Gastroesophageal sphincter (tissue), 4 donors: Measurements from ENCODE around the gene WRAP53. TPM values are rescaled to one million over a fixed set of nuclear protein-coding genes. Genes with fewer than 3 reads are reported as not detected.

Experiments used
- ATAC-seq: fragments of 150-250 bp; one replicate; pipeline ENCODE4 v1.9.1; 2016; ENCODE audit warnings: mild to moderate bottlenecking, moderate library complexity
- H3K27ac ChIP-seq, 4 donors: fragments of 200-600 bp; sonication (generic) in 3 of 4; 1 replicate in 3 of 4; 2 replicates in 1 of 4; pipeline ENCODE4 v1.5.1; 2016 to 2019
- H3K27me3 ChIP-seq: fragments of 200-600 bp; sonication (generic); one replicate; pipeline ENCODE4 v1.5.1; 2019
- H3K36me3 ChIP-seq, 2 donors: fragments of 200-600 bp; sonication (generic); one replicate each; pipeline ENCODE4 v1.5.1; 2019; ENCODE audit warnings: control low read depth in 1 of 2
- H3K4me1 ChIP-seq, 3 donors: fragments of 200-600 bp; sonication (generic); 1 replicate in 2 of 3; 2 replicates in 1 of 3; pipeline ENCODE4 v1.5.1; 2016 to 2019; ENCODE audit warnings: control low read depth in 2 of 3
- H3K4me3 ChIP-seq, 2 donors: fragments of 200-600 bp; sonication (generic); one replicate each; pipeline ENCODE4 v1.5.1; 2019; ENCODE audit warnings: mild to moderate bottlenecking in 1 of 2, moderate library complexity in 1 of 2
- H3K9me3 ChIP-seq, 3 donors: fragments of 200-600 bp; sonication (generic); one replicate each; pipeline ENCODE4 v1.5.1; 2017 to 2019; ENCODE audit warnings: control low read depth in 2 of 3
- EP300 ChIP-seq: sonication (generic); formaldehyde crosslinking; IDR thresholded peaks from one replicate; pipeline ENCODE4 v1.6.1; 2017; ENCODE audit warnings: antibody characterized with exemption, mild to moderate bottlenecking
- POLR2A ChIP-seq, 2 donors: fragments of 450-650 bp; IDR thresholded peaks; one replicate each; pipeline ENCODE4 v1.6.1; 2017; ENCODE audit warnings: antibody characterized with exemption in 2 of 2, mild to moderate bottlenecking in 2 of 2, moderate library complexity in 1 of 2
- POLR2AphosphoS5 ChIP-seq: sonication (generic); formaldehyde crosslinking; IDR thresholded peaks from one replicate; pipeline ENCODE4 v1.6.1; 2017; ENCODE audit warnings: antibody characterized with exemption
- WGBS, 2 donors: methylation state at CpG; one replicate each; pipeline ENCODE4 v1.1.5; 2018; ENCODE audit warnings: low coverage in 1 of 2; 5-methylcytosine and 5-hydroxymethylcytosine counted together
- total RNA-seq, 4 donors: library from RNA; depleted of rRNA; stranded (reverse); fragments of >200 nt; gene quantifications; one replicate each; pipeline ENCODE4 v1.1.0, GENCODE V29; 2016
- TF ChIP-seq, protein P1 (sequence below), 4 experiments: fragments of 200-600 bp in 2 of 4; fragments of 450-650 bp in 2 of 4; sonication (generic) in 1 of 4; IDR thresholded peaks; one replicate each; pipeline ENCODE4 v1.5.1; 2017 to 2019; ENCODE audit warnings: antibody characterized with exemption in 4 of 4, mild to moderate bottlenecking in 2 of 4, moderate library complexity in 2 of 4

Gene WRAP53
- total RNA-seq, 4 donors from 2014 or later = 2.8 to 4.7 (median 3.9) TPM

DNA sequence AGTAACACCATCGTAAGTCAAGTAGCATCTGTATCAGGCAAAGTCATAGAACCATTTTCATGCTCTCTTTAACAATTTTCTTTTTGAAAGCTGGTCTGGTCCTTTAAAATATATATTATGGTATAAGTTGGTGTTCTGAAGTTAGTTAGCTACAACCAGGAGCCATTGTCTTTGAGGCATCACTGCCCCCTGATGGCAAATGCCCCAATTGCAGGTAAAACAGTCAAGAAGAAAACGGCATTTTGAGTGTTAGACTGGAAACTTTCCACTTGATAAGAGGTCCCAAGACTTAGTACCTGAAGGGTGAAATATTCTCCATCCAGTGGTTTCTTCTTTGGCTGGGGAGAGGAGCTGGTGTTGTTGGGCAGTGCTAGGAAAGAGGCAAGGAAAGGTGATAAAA lies 15.0 kb upstream of the WRAP53 start:
- Histone ChIP-seq H3K4me3 (no peak overlapping the region), H3K27ac (no peak overlapping the region), H3K27me3 (no peaks in the 10 kb centered on the region), H3K4me1 (no peaks in the 10 kb centered on the region), H3K9me3 (peaks cover 0 to 10% (median 0%) of the 10 kb centered on the region in 3 donors), H3K36me3 (peaks cover 3 to 84% of the 10 kb centered on the region in 2 donors)
- no peak for ATAC-seq
- TF ChIP-seq, protein P1, sequence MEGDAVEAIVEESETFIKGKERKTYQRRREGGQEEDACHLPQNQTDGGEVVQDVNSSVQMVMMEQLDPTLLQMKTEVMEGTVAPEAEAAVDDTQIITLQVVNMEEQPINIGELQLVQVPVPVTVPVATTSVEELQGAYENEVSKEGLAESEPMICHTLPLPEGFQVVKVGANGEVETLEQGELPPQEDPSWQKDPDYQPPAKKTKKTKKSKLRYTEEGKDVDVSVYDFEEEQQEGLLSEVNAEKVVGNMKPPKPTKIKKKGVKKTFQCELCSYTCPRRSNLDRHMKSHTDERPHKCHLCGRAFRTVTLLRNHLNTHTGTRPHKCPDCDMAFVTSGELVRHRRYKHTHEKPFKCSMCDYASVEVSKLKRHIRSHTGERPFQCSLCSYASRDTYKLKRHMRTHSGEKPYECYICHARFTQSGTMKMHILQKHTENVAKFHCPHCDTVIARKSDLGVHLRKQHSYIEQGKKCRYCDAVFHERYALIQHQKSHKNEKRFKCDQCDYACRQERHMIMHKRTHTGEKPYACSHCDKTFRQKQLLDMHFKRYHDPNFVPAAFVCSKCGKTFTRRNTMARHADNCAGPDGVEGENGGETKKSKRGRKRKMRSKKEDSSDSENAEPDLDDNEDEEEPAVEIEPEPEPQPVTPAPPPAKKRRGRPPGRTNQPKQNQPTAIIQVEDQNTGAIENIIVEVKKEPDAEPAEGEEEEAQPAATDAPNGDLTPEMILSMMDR (IDR thresholded peaks at IDR 0.05) = peak in 1 of 4 experiments; percentile 9
- no peak for TF ChIP-seq POLR2AphosphoS5
- 86% methylated on average over 2 of the region's 2 CpGs; no CpG with 5 or more reads in 1 of the 2 donors for WGBS, 2 donors

GRCh38 chr17:7674934-7675333 lies 13.3 kb upstream of the WRAP53 start:
- Histone ChIP-seq H3K4me1 (no peaks in the 10 kb centered on the region), H3K4me3 (no peak overlapping the region), H3K27ac (no peak overlapping the region), H3K9me3 (peaks cover 0 to 10% (median 0%) of the 10 kb centered on the region in 3 donors), H3K36me3 (peaks cover 3 to 67% of the 10 kb centered on the region in 2 donors), H3K27me3 (no peaks in the 10 kb centered on the region)
- WGBS, 2 donors = 45 to 63% methylated on average over 2 to 4 of the region's 14 CpGs
- no peak for ATAC-seq
- TF ChIP-seq POLR2A (IDR thresholded peaks at IDR 0.05) (no peak), EP300 (no peak), POLR2AphosphoS5 (no peak)
- TF ChIP-seq, protein P1 (IDR thresholded peaks at IDR 0.05) = no peak

DNA sequence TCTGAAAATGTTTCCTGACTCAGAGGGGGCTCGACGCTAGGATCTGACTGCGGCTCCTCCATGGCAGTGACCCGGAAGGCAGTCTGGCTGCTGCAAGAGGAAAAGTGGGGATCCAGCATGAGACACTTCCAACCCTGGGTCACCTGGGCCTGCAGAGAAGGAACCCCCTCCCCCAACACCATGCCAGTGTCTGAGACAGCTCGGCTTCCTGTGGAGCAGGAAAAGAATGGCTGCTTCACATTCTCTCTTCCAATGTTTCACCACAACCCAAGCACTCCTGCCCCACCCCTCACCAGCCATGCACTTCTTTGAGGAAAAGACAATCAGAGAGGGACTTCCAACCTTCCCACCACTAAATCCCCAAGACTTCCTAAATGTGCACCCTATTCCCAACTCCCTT lies 11.7 kb upstream of the WRAP53 start:
- H3K4me1 ChIP-seq = no peaks in the 10 kb centered on the region
- no peak overlapping the region for H3K27ac ChIP-seq
- TF ChIP-seq EP300 = no peak
- no peak for TF ChIP-seq POLR2A (IDR thresholded peaks at IDR 0.05)
- no peak for TF ChIP-seq POLR2AphosphoS5
- TF ChIP-seq, protein P1 (IDR thresholded peaks at IDR 0.05) = no peak
- no peaks in the 10 kb centered on the region for H3K27me3 ChIP-seq
- peaks cover 0 to 10% (median 0%) of the 10 kb centered on the region in 3 donors for H3K9me3 ChIP-seq
- no peak for ATAC-seq
- 79 to 100% methylated on average over 3 of the region's 5 CpGs for WGBS, 2 donors
- no peak overlapping the region for H3K4me3 ChIP-seq
- peaks cover 3 to 51% of the 10 kb centered on the region in 2 donors for H3K36me3 ChIP-seq

- Histone ChIP-seq H3K9me3 (peaks cover 0 to 10% (median 0%) of the 10 kb centered on the region in 3 donors), H3K36me3 (peaks cover 3 to 41% of the 10 kb centered on the region in 2 donors), H3K27ac (no peak overlapping the region), H3K4me3 (no peak overlapping the region), H3K27me3 (no peaks in the 10 kb centered on the region), H3K4me1 (no peaks in the 10 kb centered on the region)
- WGBS, 2 donors = 62 to 74% methylated on average over 6 to 10 of the region's 10 CpGs
- no peak for TF ChIP-seq EP300
- TF ChIP-seq, protein P1 (IDR thresholded peaks at IDR 0.05) = no peak
- no peak for TF ChIP-seq POLR2A (IDR thresholded peaks at IDR 0.05)
- TF ChIP-seq POLR2AphosphoS5 = no peak
- no peak for ATAC-seq
Observed at GRCh38 chr17:7677388-7678067, 10.7 kb upstream of the WRAP53 start.

GRCh38 chr17:7684851-7685532 lies 3.3 kb upstream of the WRAP53 start:
- peak overlapping the region; percentile 65 to 97 (median 96) for H3K27ac ChIP-seq
- 58 to 61% methylated on average over 14 to 15 of the region's 15 CpGs for WGBS, 2 donors

More at GRCh38 chr17:7684851-7685532, 3.3 kb upstream of the WRAP53 start:
- Histone ChIP-seq H3K4me3 (peak overlapping the region; percentile 77 to 84), H3K36me3 (no peaks in the 10 kb centered on the region), H3K9me3 (no peaks in the 10 kb centered on the region), H3K4me1 (peaks cover 3 to 40% (median 15%) of the 10 kb centered on the region in 3 donors), H3K27me3 (no peaks in the 10 kb centered on the region)
- no peak for ATAC-seq
- TF ChIP-seq, protein P1 (IDR thresholded peaks at IDR 0.05) = no peak
- TF ChIP-seq POLR2AphosphoS5 = no peak
- TF ChIP-seq EP300 = no peak
- no peak for TF ChIP-seq POLR2A (IDR thresholded peaks at IDR 0.05)
